Endothelial cell of umbilical vein (primary cell): ENCODE results near the gene RILPL1.

Experiments used
- EZH2 ChIP-seq: IDR thresholded peaks from 2 replicates; pipeline ENCODE4 v1.6.1; 2012; ENCODE audit warnings: borderline replicate concordance, low read depth, mild to moderate bottlenecking, moderate library complexity, low read length, inconsistent platforms; ENCODE audit not compliant: severe bottlenecking
- JUN ChIP-seq: IDR thresholded peaks from 2 replicates; pipeline ENCODE4 v1.6.1; 2011; ENCODE audit warnings: borderline replicate concordance, low read depth; ENCODE audit not compliant: insufficient read length, insufficient read depth
- MYC ChIP-seq: IDR thresholded peaks from one replicate; pipeline ENCODE4 v1.6.1; 2011; ENCODE audit warnings: mild to moderate bottlenecking, low read depth, low read length
- POLR2A ChIP-seq: IDR thresholded peaks from 2 replicates; pipeline ENCODE4 v1.6.1; 2012; ENCODE audit warnings: low read depth, mild to moderate bottlenecking, control low read depth, low read length
- POLR2AphosphoS5 ChIP-seq: IDR thresholded peaks from 2 replicates; pipeline ENCODE4 v1.6.1; 2012; ENCODE audit warnings: low read depth, mild to moderate bottlenecking, control low read depth, low read length, moderate library complexity; ENCODE audit not compliant: insufficient read depth
- TF ChIP-seq, protein P1 (sequence below), 2 donors: IDR thresholded peaks; 1 replicate in 1 of 2; 2 replicates in 1 of 2; pipeline ENCODE4 v1.5.1; 2011; ENCODE audit warnings: low read length in 2 of 2, mild to moderate bottlenecking in 2 of 2, moderate library complexity in 2 of 2, control low read depth in 1 of 2, inconsistent platforms in 1 of 2, low read depth in 1 of 2; ENCODE audit not compliant: insufficient read depth in 1 of 2; ENCODE audit errors: extremely low read depth in 1 of 2
- TF ChIP-seq, protein P2 (sequence below): IDR thresholded peaks from 2 replicates; pipeline ENCODE4 v1.6.1; 2011; ENCODE audit not compliant: insufficient read depth, insufficient read length

DNA sequence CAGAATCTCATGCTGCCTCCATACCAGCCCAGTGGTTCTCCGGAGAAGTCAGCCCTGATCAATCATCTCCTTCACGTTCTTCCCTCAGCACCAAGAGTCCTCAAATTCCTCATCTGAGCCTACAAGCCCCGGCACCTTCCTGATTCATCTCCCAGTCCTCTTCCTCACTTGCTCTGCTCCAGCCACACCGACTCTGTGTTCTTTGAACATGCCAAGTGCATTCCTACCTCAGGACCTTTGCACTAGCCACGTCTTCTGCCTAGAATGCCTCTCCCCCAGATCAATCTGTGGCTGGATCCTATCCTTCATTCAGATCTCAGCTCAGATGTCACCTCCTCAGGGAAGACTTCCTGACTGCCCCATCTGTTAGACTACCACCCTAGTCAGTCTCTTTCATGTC is 4.7 kb downstream of the RILPL1 start:
- TF ChIP-seq, protein P1, sequence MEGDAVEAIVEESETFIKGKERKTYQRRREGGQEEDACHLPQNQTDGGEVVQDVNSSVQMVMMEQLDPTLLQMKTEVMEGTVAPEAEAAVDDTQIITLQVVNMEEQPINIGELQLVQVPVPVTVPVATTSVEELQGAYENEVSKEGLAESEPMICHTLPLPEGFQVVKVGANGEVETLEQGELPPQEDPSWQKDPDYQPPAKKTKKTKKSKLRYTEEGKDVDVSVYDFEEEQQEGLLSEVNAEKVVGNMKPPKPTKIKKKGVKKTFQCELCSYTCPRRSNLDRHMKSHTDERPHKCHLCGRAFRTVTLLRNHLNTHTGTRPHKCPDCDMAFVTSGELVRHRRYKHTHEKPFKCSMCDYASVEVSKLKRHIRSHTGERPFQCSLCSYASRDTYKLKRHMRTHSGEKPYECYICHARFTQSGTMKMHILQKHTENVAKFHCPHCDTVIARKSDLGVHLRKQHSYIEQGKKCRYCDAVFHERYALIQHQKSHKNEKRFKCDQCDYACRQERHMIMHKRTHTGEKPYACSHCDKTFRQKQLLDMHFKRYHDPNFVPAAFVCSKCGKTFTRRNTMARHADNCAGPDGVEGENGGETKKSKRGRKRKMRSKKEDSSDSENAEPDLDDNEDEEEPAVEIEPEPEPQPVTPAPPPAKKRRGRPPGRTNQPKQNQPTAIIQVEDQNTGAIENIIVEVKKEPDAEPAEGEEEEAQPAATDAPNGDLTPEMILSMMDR (IDR thresholded peaks at IDR 0.05; ENCODE audit: extremely low read depth in 1 of 2, insufficient read depth in 1 of 2, low read depth in 1 of 2, low read length in 2 of 2) = no peak
- TF ChIP-seq POLR2A (no peak), POLR2AphosphoS5 (no peak), MYC (no peak), EZH2 (no peak), JUN (no peak)
- TF ChIP-seq, protein P2, sequence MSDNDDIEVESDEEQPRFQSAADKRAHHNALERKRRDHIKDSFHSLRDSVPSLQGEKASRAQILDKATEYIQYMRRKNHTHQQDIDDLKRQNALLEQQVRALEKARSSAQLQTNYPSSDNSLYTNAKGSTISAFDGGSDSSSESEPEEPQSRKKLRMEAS = no peak
